Epithelial cell of esophagus (primary cell): ENCODE data around the gene IDH1.

ENCODE experiments used
- DNase-seq: peaks from one replicate; pipeline ENCODE4 v3.0.0; 2010; ENCODE audit warnings: low read depth
- H3K4me3 ChIP-seq: 2 replicates; pipeline ENCODE4 v1.5.1; 2011; ENCODE audit warnings: mild to moderate bottlenecking, low read length, control low read depth
- TF ChIP-seq, protein P1 (sequence below): IDR thresholded peaks from 2 replicates; pipeline ENCODE4 v1.5.1; 2011; ENCODE audit warnings: low read depth, mild to moderate bottlenecking, low read length, control low read depth, inconsistent platforms; ENCODE audit not compliant: insufficient read depth; ENCODE audit errors: missing control alignments

IDH1 gene

DNA sequence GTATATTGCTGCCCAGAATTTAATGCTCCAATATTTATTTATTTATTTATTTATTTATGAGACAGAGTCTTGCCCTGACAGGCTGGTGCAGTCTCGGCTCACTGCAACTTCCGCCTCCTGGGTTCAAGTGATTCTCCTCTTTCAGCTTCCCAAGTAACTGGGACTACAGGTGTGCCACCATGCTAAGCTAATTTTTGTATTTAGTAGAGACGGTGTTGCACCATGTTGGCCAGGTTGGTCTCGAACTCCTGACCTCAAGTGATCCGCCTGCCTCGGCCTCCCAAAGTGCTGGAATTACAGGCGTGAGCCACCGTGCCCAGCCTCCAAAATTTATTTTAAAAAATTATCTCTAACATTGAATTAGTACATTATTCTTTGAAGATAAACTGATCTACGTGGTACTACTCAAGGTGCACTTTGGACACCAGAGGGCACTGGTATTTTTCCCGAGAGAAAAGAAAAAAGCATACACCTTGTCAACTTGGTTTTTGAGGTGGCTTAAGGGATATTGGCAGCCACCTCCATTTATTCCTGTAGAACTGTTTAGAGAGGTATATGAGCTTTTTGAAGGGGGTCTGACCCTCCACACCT, 1.4 kb upstream of the IDH1 start:
- TF ChIP-seq, protein P1, sequence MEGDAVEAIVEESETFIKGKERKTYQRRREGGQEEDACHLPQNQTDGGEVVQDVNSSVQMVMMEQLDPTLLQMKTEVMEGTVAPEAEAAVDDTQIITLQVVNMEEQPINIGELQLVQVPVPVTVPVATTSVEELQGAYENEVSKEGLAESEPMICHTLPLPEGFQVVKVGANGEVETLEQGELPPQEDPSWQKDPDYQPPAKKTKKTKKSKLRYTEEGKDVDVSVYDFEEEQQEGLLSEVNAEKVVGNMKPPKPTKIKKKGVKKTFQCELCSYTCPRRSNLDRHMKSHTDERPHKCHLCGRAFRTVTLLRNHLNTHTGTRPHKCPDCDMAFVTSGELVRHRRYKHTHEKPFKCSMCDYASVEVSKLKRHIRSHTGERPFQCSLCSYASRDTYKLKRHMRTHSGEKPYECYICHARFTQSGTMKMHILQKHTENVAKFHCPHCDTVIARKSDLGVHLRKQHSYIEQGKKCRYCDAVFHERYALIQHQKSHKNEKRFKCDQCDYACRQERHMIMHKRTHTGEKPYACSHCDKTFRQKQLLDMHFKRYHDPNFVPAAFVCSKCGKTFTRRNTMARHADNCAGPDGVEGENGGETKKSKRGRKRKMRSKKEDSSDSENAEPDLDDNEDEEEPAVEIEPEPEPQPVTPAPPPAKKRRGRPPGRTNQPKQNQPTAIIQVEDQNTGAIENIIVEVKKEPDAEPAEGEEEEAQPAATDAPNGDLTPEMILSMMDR, result peak; percentile 33
- DNase-seq, result peak; percentile 27
- no peak overlapping the region for H3K4me3 ChIP-seq

GRCh38 chr2:208255557-208256106, 761 bp upstream of the IDH1 start:
- DNase-seq, result no peak
- TF ChIP-seq, protein P1, result no peak
- peak overlapping the region; percentile 64 for H3K4me3 ChIP-seq

DNA sequence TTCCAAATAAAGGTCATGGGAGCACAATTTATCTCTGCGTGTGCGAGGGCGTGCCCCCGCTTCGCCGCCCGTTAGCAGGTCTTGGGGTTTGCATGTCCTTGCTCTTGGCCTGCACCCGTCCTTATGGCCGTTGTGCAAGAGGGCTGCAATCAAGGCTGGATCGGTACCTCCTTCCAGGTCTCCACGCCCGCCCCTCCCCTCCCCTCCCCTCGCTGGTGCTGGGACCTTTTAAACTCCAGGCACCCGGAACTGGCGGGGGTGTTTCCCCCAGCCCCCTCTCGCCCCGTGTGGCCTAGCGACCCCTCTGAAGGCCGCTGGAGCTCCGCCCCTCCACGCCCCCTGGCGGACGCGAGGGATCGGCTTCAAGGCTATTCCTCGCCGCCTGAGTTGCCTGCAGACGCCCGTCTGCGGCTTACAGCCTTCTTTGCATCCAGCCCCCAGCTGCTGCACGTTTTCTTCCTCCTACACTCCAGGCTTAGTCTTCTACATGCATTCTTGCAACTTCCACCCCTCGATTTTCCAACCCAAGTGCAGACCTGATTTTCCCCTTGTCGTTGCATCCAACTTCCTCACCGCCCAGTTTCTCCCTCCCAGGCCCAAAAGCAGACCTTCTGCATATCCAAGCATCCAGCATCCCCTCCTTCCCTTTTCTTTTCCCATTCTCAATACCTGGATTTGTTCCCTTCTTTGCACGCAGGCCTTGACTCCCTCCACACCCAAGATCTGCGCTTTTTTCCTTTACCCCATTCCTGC, 577 bp downstream of the IDH1 start:
- H3K4me3 ChIP-seq, result peak overlapping the region; percentile 64
- DNase-seq, result peak; percentile 74
- TF ChIP-seq, protein P1, result peak; percentile 77

GRCh38 chr2:208253600-208254117, 1.2 kb downstream of the IDH1 start:
- DNase-seq, result peak; percentile 71
- TF ChIP-seq, protein P1, result no peak
- H3K4me3 ChIP-seq, result peak overlapping the region; percentile 64

DNA sequence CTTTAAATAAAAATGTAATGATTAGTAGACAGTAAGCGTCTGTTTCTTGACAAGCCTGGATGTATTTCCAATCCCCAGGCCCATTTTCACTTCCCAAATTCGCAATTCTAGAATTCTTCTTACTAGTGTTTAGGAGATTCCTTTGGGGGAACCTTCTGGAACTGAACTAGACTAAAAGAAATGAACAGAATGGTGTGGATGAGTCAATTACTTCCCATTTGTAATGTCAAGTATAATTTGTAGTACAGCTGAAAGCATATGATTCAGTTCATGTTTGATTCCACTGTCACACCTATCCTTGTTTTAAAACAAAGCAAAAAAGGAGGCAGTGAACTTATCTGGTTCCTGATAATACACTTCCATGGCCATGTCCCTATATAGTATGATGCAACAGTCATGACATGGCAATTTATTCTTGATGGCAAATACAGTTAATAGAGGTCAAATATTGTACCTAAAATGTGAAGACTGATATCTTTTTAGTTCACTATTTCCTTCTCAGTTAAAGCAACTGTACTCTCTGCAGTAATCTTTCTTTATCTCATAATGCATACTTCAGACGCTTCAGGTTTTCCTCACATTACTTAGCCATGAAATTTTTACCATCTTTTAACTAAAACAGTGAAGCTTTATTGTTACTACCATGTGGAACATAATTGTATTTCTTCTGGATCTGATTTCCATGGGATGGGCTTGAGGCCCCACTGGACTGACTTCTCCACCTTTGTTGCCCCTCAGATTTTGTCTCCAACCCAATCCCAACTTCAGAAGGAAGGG, 2.0 kb downstream of the IDH1 start:
- DNase-seq, result peak; percentile 22
- TF ChIP-seq, protein P1, result no peak
- H3K4me3 ChIP-seq, result no peak overlapping the region

DNA sequence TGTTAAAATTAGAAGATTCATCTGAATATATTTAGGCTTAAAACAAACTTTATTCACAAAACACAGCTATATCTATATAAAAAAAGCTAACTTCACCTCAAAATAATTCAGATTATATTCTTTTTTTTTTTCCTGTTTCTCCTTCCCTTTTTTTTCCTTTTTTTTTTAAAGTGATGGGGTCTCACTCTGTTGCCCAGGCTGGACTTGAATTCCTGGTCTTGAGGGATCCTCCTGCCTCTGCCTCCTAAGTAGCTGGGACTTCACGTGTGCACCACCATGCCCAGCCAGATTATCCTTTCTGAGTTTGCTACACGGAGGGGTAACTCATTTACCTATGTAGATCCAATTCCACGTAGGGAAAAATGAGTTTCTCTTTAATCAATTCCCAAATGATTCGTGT, 3.8 kb downstream of the IDH1 start:
- DNase-seq, result no peak
- H3K4me3 ChIP-seq, result no peak overlapping the region
- TF ChIP-seq, protein P1, result no peak
